HG03565 (cell line): Measurements from ENCODE around the gene NRXN3.

Source experiments
- ATAC-seq: cut with Tn5 transposase; IDR thresholded peaks from one replicate; pipeline ENCODE4 v1.9.1; 2021; ENCODE audit warnings: mild to moderate bottlenecking, moderate library complexity; ENCODE audit not compliant: unreplicated experiment

The NRXN3 gene

DNA sequence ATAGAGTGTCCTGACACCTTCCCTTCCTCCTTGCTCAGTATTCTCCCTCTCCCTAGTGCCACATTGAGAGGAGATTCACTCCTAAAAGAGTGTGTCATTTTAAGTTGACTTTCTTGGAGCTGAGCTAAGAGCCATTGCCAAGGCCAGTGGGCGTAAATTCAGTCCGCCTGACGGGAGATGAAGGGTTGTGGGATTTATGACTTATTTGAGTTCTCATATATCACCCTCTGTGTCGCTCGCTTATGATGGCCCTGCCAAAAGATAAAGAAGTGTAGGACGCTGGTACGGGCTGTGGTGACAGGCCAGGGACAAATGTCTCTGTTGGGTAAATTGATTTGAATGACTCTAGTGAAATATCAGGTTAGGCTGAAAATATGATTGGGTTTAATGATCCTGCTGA lies 867.4 kb downstream of the NRXN3 start:
- no peak for ATAC-seq

DNA sequence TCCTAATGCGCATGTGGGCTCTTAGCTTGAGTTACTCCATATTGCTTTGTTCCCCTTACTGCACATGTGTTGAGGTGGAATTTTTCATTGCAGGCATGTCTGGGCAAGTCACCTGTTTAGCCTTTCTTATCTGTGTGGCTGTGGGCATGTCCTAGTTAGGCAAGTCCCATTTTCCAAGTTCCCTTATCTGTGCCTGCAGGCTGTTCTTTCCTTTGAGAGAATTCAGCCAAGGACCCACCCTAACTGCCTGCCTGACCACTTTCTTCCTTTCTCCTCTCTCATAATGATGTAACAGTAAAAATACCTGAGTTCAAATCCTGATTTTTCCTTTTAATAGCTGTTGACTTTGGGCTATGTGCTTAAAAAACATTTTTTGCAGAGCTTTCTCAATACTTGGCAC lies 870.6 kb downstream of the NRXN3 start:
- ATAC-seq, result no peak

DNA sequence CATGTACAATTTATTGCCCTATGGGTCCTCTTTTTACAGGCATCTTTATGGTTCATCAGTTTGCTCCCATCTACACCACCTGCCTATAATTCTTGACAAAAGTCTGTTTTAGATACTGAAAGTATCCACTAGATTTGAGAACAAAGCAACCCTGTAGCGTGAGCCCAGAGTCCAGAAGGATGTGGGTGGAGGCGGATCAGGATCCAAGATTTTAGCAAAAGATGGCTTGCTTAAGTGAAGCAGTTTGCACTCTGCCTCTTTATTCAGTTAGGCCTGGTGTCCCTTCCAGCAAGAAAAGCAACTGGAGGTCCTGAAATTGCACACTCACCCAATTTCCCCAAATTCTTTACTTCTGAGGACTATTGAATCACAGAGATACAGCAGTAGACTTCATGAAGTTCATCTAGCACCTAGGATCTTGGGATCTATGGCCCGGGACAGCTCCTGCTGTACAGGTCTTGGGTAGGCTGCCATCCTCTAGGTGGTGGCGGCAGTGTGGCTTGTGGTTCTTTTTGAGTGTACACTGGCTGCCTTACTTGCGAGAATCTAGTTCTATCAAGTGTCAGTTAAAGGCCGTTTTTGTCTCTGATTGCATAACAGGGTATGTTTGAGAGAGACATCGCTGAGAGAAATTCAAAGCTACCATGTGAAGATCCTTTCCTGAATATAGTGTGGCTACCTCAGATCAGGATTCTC lies 873.2 kb downstream of the NRXN3 start:
- ATAC-seq, result no peak

DNA sequence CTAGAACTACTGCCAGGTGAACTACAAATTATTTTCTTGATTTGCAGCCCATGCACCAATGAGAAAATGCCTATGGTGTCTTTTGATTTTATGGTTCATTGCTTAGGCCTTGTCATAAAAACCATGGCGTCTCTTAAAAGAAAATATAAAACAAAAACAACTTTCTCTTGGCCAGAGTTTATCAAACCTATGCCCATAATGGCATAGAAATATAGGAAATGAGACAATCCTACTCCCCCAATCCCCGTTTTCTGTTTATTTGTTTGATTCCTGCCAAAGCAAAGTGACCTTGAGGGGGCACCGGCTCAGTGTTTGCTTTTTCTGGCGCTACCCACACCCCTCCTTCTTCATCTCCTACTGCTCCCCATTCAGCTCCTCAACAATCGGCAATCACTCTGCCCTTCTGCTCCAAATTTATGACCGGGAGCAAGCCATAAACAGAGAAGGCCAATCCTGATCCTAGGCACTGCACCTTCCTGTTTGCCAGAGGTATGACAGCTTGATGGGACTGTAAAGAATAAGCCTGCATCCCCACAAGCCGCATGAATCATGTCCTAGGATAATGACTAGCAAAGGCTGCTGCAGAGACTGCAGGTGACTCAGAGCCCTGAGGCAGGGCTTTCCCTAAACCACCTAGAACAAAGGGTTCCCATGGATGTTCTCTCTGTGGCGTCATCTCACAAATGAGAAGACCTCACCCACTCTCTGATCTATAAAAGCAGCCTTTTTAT lies 874.9 kb downstream of the NRXN3 start:
- ATAC-seq, result no peak

DNA sequence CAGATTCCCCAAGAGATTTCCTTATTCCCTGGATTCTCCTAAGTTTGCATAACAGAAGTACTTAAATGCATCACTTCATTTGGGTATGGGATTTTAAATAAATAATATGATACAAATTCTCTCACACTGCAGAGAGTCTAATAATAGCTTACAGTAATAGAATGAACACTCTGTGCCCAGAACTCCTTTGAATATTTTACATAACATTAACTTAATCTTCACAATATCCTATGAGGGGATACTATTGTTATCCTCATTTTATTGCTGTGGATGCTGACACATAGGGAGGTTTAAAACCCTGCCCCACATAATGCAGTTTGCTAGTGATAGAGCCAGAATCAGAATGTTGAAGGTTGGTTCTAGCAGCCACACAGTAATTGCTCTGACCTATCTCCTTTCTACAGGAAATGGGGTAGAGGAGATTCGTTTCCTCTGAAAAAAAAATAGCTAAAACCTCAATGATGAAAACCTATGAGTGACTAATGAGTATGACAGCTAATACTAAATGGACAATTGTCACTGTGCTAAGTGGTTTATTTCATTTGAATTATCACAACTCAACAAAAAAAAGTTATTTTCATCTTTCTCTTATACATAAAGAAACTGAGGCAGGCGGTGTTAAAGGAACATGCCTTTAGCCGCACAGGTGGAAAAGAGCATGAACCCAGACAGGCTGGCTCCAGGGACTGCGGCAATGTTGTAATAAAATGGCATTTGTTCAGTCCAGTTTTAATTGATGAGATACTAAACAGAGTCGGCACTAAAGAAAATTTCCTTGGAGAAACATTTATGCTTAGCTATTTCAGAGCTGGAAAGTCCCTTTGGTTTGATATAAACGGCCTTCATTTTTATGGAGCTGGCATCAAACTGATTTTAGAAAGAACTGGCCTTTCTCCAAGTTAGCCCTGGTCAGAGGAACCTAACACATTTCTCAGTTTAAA lies 880.9 kb downstream of the NRXN3 start:
- no peak for ATAC-seq

DNA sequence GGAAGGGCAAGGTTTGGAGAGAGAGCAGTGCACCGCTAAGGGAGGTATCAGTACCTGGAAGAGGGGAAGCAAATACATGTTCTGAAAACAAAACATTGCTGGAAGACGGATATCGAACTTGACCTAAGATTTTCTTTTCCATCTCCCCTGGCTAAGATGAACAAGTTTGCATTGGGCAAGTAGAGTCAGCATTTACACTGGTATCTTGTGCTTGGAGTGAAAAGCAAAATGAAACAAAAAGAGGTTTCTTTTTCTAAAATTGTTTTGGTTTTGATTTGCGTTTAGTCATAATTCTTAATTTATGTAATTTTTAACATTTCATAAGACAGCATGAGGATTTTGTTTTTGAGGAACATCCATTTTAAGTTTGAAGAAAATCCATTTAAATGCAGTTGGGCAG lies 881.6 kb downstream of the NRXN3 start:
- no peak for ATAC-seq

DNA sequence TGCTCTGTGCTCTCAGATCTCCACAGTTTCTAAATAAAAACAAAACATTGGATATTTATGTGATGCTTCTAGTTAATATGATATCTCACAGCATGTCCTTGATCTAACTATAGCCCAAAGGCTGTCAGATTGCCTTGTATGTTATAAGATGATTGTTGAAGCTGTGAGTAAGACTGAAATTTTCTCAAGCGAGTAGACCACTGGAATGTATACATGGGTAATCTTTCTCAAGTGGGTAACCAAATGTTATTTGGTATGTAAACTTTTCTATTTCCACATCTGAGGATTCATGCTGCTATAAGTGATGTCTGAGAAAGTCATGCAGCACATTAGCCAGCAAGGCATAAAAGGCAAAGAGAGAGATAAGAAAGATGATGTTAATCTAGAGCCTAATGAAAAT lies 886.7 kb downstream of the NRXN3 start:
- ATAC-seq, result no peak

DNA sequence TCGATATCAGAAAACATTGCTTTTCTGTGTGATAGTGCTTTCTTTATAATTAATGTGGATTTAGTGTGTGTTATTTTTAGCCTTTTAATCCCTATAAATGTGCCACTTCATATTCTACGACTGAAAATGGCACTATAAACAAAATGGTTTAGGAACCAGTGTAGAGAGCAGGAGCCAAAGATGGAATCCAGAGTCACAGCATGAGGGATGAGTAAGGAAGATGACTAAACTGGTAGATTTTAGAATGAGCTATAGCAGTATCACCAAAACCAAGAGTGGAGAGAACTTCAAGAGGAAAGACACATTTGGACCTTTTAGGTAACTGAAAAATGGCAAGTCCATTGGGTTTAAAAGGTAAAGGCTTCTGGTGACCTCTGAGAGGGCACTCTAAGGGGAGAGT lies 887.2 kb downstream of the NRXN3 start:
- ATAC-seq, result no peak

DNA sequence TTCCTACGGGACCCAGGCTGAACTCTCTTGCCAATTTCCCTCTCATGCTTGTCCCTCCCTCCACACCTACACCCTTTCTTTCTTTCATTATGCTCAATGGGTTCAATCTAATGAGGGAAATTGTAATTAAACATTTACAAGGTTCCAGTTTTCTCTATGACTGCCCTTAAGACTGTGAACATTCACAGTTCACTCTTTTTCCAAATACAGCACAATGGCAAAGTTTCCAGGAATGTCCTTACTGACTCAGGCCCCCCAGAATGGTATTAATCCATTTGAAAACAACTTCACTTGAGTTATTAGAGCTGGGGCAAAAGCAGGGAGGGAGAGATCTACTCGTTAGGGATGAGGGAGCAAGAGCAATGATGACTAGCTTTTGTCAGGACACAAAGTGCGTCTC lies 892.1 kb downstream of the NRXN3 start:
- ATAC-seq, result no peak

DNA sequence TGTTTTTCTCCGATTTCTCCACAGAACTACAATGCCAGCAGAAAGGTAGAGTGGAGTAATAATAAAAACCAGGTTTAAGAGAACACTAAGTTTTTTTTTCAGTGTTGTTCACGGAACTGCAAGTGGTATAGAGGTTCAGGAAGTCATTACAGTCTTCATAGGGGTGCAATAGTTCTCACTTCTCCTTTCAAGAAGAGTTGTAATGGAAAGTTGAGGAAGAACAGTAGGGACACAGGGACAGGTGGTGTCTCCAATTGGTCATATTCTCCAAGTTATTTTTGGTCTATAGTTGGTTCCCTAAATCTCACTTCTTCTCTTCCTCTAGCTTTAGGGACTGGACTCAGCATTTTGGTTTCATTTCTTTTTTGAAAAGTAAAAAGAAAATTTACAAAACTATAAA lies 894.0 kb downstream of the NRXN3 start:
- ATAC-seq, result no peak

DNA sequence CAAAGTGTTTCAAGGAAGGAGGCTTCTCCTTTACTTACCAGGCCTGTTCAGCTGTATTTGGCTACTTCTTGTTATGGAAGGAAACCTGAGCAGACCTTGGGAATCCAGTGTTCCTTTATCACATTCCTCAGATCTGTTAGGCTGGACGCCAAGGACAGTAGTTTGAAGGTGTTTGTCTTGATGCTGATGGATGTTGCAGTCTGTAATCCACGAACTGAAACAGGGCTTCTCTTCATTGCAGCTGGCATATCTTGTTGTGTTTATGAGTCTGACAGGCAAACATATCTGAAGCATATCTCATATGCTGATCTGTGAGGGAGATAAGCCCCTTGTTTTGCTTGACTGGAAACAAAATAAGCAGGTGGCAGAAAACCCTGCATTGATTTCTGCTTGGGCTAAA lies 904.3 kb downstream of the NRXN3 start:
- ATAC-seq, result no peak

DNA sequence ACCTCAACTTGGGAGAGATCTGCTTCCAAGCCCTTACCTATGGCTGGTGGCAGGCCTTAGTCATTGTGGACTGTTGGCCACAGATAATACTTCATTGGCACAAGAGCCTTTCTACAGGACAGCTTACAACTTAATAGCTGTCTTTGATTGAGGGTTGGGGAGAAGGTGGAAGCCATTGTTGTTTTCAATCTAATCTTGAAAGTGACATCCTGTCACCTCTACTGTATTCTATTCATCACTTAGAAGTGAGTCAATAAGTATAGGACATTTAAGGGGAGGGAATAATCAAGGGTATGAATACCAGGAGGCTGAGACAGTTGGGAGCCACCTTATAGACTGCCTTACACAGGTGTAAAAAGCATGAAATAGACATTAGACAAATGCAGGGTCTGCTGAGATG lies 906.3 kb downstream of the NRXN3 start:
- no peak for ATAC-seq

DNA sequence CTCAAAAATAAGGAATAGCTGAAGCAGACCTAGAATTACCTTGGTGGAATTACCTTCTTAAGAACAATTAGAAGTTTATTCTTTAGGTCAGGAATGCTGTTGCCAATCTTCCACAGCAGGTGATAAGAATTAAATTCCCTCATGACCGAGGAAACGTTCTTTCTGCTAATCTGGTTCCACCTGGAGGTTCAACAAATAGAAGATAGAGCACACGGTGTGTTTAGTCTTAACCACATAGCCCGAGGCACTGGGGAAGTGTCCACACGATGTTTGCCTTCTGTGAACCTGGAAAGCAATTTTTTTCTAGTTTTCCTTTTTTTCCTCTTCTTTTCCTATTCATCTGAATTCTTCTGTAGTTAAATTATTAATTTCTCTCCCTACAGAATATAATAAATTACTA lies 906.9 kb downstream of the NRXN3 start:
- ATAC-seq, result no peak

DNA sequence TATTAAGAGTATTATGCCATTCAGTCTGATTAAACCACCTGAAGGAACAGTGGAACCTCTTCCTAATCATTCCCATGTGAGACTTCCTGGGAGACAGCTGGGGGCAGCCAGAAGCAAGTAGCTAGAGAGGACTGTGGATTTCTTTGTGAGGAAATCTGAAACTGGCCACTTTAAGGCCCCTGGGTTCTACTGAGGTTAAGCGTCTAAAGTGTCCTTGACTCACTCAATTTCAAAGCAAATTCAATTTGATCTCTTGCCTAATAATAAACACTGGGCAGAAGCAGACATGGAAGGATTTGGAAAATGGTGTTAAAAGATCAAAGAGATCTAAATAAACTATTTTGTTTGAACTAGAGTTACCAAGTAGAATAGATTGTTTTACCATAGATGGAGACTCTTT lies 909.9 kb downstream of the NRXN3 start:
- no peak for ATAC-seq

DNA sequence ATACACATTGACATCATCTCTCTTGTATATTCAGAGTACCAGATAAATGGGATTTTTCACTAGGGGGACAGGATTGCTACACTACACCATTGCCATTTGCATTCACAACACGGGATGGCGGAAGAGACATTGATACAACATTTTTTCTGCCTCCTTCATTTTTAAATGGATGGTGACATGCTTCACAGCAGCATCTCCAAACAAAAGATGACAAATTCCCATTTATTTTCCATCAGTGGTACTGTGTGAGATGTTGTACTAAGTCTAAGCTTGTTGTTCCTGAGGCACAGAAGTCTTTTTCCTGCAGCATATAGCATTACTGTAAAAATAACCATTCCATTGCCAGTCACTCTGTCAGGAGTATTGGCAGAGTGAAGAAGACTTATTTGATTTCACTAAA lies 912.7 kb downstream of the NRXN3 start:
- no peak for ATAC-seq

DNA sequence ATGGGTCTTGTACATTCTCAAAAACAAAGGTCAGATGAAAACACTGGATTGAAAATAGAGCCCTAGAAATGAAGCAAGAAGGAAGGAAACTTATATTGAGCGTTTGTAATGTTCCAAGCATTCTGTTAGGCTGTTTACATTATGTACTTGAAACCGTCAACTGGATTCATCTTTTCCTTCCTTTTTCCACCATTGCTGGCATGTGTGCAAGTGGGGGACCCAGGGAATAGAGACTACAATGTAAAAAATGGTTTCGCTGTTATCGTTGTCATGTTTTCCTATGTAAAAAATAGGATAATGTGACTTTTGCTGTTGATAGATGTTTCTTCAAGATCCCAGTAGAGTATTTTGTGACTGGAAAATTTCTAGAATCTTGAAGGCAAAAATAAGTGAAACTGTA lies 913.2 kb downstream of the NRXN3 start:
- no peak for ATAC-seq

DNA sequence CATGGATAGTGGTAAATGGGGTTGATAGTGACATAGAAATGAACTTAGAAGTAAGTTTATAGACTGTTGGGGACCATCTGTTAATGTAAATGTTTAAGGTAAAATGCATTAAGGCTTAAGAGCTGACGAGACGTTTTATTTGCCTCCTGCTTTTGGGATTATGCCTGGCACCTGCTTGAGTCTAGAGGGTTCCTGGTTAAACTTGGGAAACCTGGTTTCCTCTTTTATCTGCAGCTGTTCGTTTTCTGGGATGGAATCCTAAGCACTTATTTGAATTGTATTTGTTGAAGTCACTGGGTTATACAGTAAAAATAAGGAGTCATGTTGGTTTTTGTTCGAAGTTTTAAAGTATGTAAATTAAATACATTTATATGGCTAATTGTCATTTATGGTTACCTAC lies 914.7 kb downstream of the NRXN3 start:
- no peak for ATAC-seq

DNA sequence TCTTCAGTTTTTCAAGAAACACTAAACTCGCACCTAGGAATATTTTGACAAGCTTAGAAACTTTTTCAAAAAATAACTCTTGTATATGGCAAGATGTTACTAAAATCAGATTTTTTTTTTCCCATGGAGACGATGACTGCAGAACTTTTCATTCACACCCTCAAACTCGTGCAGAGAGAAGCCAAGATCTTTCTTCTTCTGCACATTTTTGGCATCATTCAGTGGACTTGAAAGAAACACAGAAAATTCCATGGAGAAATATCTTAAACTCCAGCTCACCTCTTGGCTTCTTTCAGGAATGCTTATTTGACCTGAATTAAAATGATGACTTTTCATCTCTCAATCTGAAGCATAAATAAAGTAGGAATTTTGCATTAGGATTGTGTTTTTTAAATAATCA lies 919.4 kb downstream of the NRXN3 start:
- ATAC-seq, result no peak

DNA sequence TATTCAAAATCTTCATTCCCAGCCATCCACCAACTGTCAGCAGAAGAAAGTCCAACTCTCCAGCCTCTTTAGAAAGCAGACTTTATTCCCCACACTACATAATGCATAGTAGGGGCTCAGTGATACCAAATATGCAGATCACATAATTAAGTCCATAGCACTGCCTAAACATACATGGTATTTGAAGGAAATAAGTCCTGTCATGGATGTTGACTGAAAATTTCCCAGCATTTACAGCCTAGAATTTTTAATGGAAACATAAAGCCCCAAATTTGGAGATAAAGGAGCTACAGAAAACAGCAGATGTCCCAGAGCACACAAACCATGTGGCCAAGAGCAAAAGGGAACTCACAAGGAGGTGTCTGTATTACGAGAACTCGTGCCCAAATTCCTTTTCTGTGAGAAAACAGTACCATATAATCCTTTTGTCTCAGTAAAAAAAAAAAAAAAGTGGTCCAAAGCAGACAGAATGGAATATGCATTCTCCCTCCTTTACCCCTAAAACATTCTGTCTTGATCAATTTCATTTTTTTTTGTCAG lies 920.5 kb downstream of the NRXN3 start:
- ATAC-seq, result no peak

DNA sequence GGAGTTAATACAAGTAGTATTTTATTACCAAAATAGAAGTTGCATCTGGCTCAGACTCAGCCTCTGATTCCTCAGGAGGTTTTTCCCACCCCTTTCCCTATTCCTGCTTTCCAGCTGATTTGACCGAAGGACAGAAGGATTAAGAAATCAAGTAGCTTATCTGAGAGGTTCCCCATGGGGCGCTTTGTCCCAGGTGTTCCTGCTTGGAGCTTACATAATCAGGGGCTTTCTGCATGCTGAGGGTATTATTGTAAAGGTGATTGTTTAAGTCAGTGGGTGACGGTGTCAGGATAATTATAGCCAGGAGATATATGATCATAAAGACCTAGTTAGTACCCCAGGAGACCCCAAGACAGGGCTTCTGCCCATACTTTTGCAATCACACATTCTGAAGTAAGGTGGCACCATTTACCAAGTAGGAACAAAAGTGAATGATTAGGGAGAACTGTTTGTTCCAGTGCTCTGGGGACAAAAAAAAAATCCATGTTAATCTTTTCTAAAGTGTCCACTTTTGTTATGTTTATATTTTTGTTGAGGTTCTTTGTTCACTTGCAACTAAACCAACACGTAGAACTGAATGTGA lies 921.3 kb downstream of the NRXN3 start:
- ATAC-seq, result no peak

DNA sequence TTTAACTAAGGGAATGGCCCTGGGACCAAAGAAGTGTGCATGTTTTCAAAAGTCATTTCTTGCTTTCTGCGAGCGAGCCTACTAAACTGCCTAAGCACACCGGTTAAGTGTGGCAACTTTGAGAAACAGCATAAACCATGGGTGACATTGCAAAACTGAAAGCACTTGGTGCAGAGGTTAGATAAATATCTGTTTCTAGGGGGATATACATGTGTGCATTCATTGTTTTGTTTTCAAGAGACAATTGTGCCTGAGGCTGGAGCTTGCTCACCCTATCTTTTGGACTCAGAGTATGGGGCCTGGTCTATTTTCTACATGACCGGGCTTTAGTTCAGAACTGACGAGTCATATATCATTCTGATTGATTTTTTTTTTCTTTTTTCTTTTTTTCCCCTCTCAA lies 923.4 kb downstream of the NRXN3 start:
- ATAC-seq, result no peak
